Measurements from ENCODE around the gene FUNDC2.

DNA sequence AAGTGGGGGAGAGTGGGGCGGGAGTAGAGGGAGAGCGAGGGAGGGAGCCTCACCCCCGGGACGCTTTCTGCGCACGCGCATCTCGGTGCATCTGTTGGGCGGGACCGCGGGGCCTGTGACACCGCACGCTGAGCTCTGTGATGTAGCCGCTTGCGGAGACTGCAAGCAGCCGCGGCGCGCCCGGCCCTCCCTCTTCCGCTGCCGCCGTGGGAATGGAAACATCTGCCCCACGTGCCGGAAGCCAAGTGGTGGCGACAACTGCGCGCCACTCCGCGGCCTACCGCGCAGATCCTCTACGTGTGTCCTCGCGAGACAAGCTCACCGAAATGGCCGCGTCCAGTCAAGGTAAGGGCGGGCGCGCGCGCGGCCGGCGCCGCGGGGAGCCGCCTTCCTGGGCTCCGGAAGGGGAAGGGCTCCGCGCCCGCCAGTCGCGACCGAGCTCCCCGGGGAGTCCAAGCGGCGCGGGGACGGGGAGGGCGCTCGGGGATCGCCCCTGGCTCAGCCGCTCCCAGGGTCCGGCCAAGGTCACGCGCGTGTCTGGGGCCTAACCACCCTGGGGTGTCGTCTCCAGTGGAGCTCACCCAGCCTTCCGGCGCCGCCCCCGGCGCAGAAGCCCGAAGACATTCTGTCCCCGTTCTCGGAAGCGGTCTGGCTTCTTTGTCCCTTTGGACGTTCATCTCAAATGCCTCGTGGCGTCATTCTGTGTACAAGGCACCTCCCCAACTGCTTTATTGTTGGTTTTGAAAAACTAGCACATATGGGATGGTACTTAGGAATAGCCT is at the start of gene FUNDC2:
- TF ChIP-seq PHF8 (CRISPR knock-in tag; IDR thresholded peaks at IDR 0.05) = peak; percentile 73
- TF ChIP-seq, protein P1, sequence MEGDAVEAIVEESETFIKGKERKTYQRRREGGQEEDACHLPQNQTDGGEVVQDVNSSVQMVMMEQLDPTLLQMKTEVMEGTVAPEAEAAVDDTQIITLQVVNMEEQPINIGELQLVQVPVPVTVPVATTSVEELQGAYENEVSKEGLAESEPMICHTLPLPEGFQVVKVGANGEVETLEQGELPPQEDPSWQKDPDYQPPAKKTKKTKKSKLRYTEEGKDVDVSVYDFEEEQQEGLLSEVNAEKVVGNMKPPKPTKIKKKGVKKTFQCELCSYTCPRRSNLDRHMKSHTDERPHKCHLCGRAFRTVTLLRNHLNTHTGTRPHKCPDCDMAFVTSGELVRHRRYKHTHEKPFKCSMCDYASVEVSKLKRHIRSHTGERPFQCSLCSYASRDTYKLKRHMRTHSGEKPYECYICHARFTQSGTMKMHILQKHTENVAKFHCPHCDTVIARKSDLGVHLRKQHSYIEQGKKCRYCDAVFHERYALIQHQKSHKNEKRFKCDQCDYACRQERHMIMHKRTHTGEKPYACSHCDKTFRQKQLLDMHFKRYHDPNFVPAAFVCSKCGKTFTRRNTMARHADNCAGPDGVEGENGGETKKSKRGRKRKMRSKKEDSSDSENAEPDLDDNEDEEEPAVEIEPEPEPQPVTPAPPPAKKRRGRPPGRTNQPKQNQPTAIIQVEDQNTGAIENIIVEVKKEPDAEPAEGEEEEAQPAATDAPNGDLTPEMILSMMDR (CRISPR knock-in tag; IDR thresholded peaks at IDR 0.05) = no peak
- TF ChIP-seq KAT2B (IDR thresholded peaks at IDR 0.05; ENCODE audit: borderline replicate concordance, low read depth, low read length) = no peak
- no peak for TF ChIP-seq LCORL (IDR thresholded peaks at IDR 0.05)
- TF ChIP-seq LCORL (CRISPR knock-in tag; IDR thresholded peaks at IDR 0.05) = no peak
- no peak for TF ChIP-seq ZNF614 (CRISPR knock-in tag; IDR thresholded peaks at IDR 0.05; ENCODE audit: borderline replicate concordance)
- no peak for TF ChIP-seq SYNCRIP (IDR thresholded peaks at IDR 0.05; ENCODE audit: insufficient read depth, low read depth, low read length)
- no peak for TF ChIP-seq ZKSCAN8 (CRISPR knock-in tag; IDR thresholded peaks at IDR 0.05; ENCODE audit: borderline replicate concordance)

Measured in HepG2 (cell line).